GM18951 (cell line): ENCODE data around the gene SLC5A2.
A peak's percentile ranks its signal among the peaks of the same experiment; 100 is the strongest.
"Not testable (repeated sequence)": the region's sequence is repeated elsewhere in the genome, so short reads cannot be mapped to it uniquely, and the experiment has no call there.

Source experiments
- POLR2A ChIP-seq: IDR thresholded peaks from 4 replicates; pipeline ENCODE4 v1.6.1; 2011; ENCODE audit warnings: mild to moderate bottlenecking; ENCODE audit not compliant: insufficient read length, insufficient read depth; ENCODE audit errors: extremely low read depth
- in situ Hi-C: fragments of 300-500 bp; cut with MboI; formaldehyde crosslinking; loops from one replicate; pipeline ENCODE4 v1.12.0; 2022; ENCODE audit warnings: low sequenced_read_pairs, mixed read lengths, inconsistent platforms; ENCODE audit not compliant: unreplicated experiment

The SLC5A2 gene

GRCh38 chr16:31504159-31504558 is 21.2 kb downstream of the SLC5A2 start:
- in situ Hi-C loops = loop anchor here (10.0 kb wide), 1 partner anchor 201 kb away; no protein-coding TSS in a partner anchor
- TF ChIP-seq POLR2A = no peak

GRCh38 chr16:31505483-31505882 is 22.6 kb downstream of the SLC5A2 start:
- in situ Hi-C loops = loop anchor here (10.0 kb wide), 1 partner anchor 199 kb away; no protein-coding TSS in a partner anchor
- TF ChIP-seq POLR2A = no peak

- TF ChIP-seq POLR2A = no peak
Observed at GRCh38 chr16:31507617-31507928, 24.6 kb downstream of the SLC5A2 start.

GRCh38 chr16:31507929-31508705 is 25.2 kb downstream of the SLC5A2 start, which contains the start of gene RUSF1:
TSS of gene RUSF1 (minus strand) at chr16:31508391. CDS start at chr16:31508373, 18 bp downstream.
- in situ Hi-C loops = loop anchor here (10.0 kb wide), 1 partner anchor 197 kb away; no protein-coding TSS in a partner anchor

More at GRCh38 chr16:31507617-31507928, 24.6 kb downstream of the SLC5A2 start:
- in situ Hi-C loops = loop anchor here (10.0 kb wide), 1 partner anchor 197 kb away; no protein-coding TSS in a partner anchor

GRCh38 chr16:31508706-31509195 is 25.8 kb downstream of the SLC5A2 start:
- in situ Hi-C loops = loop anchor here (10.0 kb wide), 1 partner anchor 196 kb away; no protein-coding TSS in a partner anchor
- no peak for TF ChIP-seq POLR2A

More at GRCh38 chr16:31507929-31508705, 25.2 kb downstream of the SLC5A2 start, which contains the start of gene RUSF1:
- TF ChIP-seq POLR2A = peak; percentile 93

GRCh38 chr16:31513126-31513525 is 30.2 kb downstream of the SLC5A2 start:
- in situ Hi-C loops = no loop called here
- TF ChIP-seq POLR2A = no peak

GRCh38 chr16:31513884-31514283 is 31.0 kb downstream of the SLC5A2 start:
- in situ Hi-C loops = no loop called here
- TF ChIP-seq POLR2A = no peak

- in situ Hi-C loops = no loop called here
- TF ChIP-seq POLR2A = no peak
Observed at GRCh38 chr16:31517800-31518402, 35.0 kb downstream of the SLC5A2 start.

- TF ChIP-seq POLR2A = no peak
- in situ Hi-C loops = no loop called here
Observed at GRCh38 chr16:31519759-31520431, 37.0 kb downstream of the SLC5A2 start.

GRCh38 chr16:31521368-31521767 is 38.4 kb downstream of the SLC5A2 start:
- TF ChIP-seq POLR2A = no peak
- in situ Hi-C loops = no loop called here

GRCh38 chr16:31522071-31522470 is 39.1 kb downstream of the SLC5A2 start:
- no peak for TF ChIP-seq POLR2A
- in situ Hi-C loops = no loop called here

- in situ Hi-C loops = not testable (repeated sequence)
Observed at GRCh38 chr16:31523768-31524167, 40.8 kb downstream of the SLC5A2 start.

- in situ Hi-C loops = no loop called here
- no peak for TF ChIP-seq POLR2A
Observed at GRCh38 chr16:31525113-31525512, 42.2 kb downstream of the SLC5A2 start.

- no peak for TF ChIP-seq POLR2A
- in situ Hi-C loops = no loop called here
Observed at GRCh38 chr16:31527734-31528274, 44.9 kb downstream of the SLC5A2 start, which contains the start of gene AHSP. TSS of gene AHSP (plus strand) at chr16:31527900. CDS start at chr16:31528140, 240 bp downstream.
